H1 (cell line): Measurements from ENCODE around the gene IRGC. TPM values are rescaled to one million over a fixed set of nuclear protein-coding genes. Genes with fewer than 3 reads are reported as not detected.

Source experiments
- CHD7 ChIP-seq: fragments of 300-600 bp; sonication (generic); IDR thresholded peaks from 2 replicates; pipeline ENCODE4 v1.7.1; 2012; ENCODE audit warnings: low read length, moderate library complexity, mild to moderate bottlenecking, inconsistent platforms; ENCODE audit not compliant: insufficient replicate concordance
- polyA plus RNA-seq, 7 experiments: library from polyadenylated mRNA; depleted of rRNA in 3 of 7; stranded (reverse) in 5 of 7; unstranded in 2 of 7; fragments of >200 nt in 5 of 7; fragments of 200-250 nt in 2 of 7; gene quantifications; 1 replicate in 5 of 7; 2 replicates in 1 of 7; 4 replicates in 1 of 7; pipeline versions ENCODE4 v1.2.1 to v1.2.3, GENCODE V29; 2011 to 2013; ENCODE audit warnings: missing spikeins in 2 of 7, mixed read lengths in 2 of 7
- total RNA-seq: library from RNA; stranded (reverse); fragmentation: NEBNext Ultra II Directional; extraction: Animal tissue kit (Norgen Biotek cat#: 25700); gene quantifications from 2 replicates; pipeline ENCODE4 v1.2.1, GENCODE V29; 2021

IRGC gene
- total and polyA plus RNA-seq, 2 of the 8 experiments (the other 6 are each of a cell fraction or from before 2014, with no cell fraction given): not detected

- TF ChIP-seq CHD7: no peak
Observed at GRCh38 chr19:43763473-43763939, 47.6 kb downstream of the IRGC start (continued).
